T47D (cell line): ENCODE measurements around the gene AMMECR1.
"Not testable (repeated sequence)": the region's sequence is repeated elsewhere in the genome, so short reads cannot be mapped to it uniquely, and the experiment has no call there.

ENCODE experiments used
- DNase-seq, 2 experiments: peaks; one replicate each; pipeline versions ENCODE4 v3.0.0 to v3.0.0-alpha.2; 2011 to 2012; ENCODE audit warnings: low read depth in 1 of 2, low spot score in 1 of 2
- JUND ChIP-seq: IDR thresholded peaks from 2 replicates; pipeline ENCODE4 v1.6.1; 2012; ENCODE audit warnings: low read depth
- in situ Hi-C: cut with HindIII; loops from 2 replicates; pipeline ENCODE4 v1.10.0; 2016; ENCODE audit warnings: low sequenced_read_pairs, low pct_unique_long_range_greater_than_20kb

The AMMECR1 gene

GRCh38 chrX:110159865-110160264 is 158.0 kb downstream of the AMMECR1 start:
- TF ChIP-seq JUND, result no peak
- no peak for DNase-seq
- in situ Hi-C loops, result no loop called here

- TF ChIP-seq JUND, result no peak
- in situ Hi-C loops, result no loop called here
- no peak for DNase-seq
Observed at GRCh38 chrX:110159235-110159634, 158.7 kb downstream of the AMMECR1 start.

- in situ Hi-C loops, result no loop called here
- no peak for DNase-seq
- TF ChIP-seq JUND, result no peak
Observed at GRCh38 chrX:110157444-110157843, 160.4 kb downstream of the AMMECR1 start.

DNA sequence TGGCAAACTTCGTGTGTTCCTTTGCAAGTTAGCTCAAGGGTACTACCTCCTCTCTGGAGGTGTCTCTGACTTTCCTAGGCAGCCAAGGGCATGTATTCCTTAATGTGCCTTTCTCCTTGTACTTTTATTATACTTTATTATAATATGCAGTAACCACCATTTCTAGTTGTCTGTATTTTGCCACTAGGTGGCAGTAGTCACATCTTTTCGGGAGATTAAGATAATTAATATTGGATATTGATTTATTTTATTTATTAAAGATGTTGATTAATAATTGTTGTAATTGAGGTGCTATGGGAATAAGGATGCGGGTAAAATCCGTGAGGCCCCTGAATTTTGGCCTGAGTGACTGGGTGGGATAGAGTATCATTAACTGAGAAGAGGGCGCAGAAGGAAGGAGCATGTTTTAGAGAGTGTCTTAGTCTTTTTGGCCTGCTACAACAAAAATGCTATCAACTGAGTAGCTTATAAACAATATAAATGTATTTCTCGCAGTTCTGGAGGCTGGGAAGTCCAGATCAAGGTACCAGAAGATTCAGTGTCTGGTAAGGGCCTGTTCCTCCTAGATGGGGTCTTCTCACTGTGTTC is 161.6 kb downstream of the AMMECR1 start:
- in situ Hi-C loops, result no loop called here
- TF ChIP-seq JUND, result no peak
- DNase-seq, result no peak

DNA sequence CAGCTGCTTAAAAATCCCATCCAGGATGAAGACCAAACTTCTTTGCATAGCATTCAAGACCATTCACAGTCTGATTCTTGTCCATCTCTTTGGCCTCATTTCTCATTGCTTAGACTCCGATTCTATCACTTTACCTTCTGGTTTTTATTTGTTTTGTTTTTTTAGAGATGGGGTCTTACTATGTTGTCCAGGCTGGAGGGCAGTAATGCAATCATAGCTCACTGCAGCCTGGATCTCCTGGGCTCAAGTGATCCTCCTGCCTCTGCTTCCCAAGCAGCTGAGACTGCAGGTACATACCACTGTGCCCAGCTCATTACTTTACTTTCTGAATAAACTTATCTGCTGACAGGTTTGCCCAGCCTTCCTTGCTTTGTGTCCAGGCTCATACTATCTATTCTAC is 162.1 kb downstream of the AMMECR1 start:
- in situ Hi-C loops, result no loop called here
- TF ChIP-seq JUND, result no peak
- no peak for DNase-seq

GRCh38 chrX:110154328-110154727 is 163.6 kb downstream of the AMMECR1 start:
- in situ Hi-C loops, DNase-seq: not testable (repeated sequence)

DNA sequence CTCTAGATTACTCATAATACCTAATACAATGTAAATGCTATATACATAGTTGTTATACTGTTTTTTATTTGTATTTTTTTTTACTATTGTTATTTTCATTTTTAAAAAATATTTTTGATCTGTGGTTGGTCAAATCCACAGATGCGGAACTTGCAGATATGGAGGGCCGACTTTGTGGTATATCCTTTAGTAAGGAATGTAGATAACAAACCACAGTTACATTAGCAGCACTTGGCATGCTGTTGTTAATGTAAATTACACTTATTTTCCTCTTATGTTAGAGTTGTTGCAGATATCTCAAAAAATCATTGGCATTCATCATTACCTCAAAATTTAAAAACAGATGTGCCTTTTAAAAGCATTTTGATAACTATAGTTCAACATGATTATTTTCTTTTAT is 164.0 kb downstream of the AMMECR1 start:
- TF ChIP-seq JUND, result no peak
- in situ Hi-C loops, result no loop called here
- no peak for DNase-seq

DNA sequence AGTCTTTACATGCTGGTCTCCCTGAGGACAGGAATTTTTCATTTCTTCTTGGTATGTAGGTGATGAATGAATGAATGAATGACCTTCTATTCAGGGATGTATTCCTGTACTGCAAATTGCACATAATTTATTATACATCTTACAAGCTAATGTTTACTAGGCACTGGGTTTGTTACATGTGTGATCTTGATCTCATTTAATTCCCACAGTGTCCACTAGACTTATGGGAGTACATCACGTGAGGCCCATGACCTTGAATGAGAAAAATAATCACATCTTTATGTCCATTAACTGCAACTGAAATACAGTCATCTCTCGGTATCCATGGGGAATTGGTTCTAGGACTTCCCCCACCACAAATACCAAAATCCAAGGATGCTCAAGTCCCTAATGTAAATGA is 164.6 kb downstream of the AMMECR1 start:
- DNase-seq, result no peak
- in situ Hi-C loops, result no loop called here
- no peak for TF ChIP-seq JUND

DNA sequence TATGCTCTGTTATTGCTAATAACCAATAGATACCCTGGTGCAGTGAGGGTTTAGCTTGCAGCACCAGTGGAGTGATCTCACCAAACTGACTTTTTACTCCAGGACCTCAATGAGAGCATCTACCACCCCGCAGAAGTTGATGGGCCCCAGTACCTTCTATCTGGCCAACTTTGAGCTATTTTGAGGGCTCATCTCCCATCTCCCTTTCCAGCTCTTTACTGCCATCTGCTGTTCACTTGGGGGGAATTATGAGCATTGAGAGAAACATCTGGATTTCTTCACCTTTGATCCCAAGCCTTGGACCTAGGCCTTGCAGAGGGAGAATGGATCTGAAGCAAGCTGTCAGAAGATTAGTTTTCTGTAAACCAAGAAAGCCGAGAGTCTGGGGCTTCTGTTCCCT is 171.4 kb downstream of the AMMECR1 start:
- TF ChIP-seq JUND, result no peak
- DNase-seq, result peak in 1 of 2 experiments; percentile 54
- in situ Hi-C loops, result no loop called here

DNA sequence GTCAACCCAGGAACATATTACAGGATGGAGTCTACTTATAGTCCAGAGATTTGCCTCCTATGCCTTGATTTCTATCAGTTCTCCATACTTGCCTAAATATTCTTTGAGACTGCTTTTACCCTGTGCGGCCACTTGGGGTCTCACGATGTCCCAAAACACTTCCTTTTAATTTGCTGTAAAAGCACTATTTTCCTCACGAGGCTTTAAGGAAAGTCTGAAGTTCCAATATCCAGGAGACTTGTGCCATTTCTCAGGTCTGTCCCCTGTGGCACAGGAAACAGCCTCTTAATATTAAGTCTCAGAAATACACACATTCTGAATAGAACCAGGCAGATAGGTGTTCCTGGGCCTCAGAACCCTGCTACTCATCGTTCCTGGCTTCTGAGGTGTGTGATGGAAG is 172.0 kb downstream of the AMMECR1 start:
- in situ Hi-C loops, result no loop called here
- TF ChIP-seq JUND, result no peak

DNA sequence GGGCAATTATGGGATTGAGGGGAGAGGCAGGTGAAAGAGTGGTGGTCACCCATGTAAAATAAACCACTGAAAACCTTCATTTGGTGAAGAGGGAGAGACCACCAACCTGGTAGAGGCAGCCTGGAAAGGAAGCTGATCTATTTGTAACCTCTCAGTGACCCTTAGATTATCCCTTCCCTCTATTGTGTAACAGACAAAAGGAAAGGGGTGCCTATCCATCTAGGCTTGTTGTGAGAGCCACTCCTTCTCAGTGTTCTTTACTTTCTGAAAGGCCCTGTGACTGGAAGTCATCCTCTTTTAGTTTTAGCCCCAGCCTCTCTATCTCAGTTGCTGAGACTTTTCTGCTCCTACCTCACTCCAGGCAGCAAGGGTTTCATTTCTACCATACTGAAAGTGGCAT is 172.6 kb downstream of the AMMECR1 start:
- DNase-seq, result no peak

More for the DNA sequence above, 172.0 kb downstream of the AMMECR1 start:
- DNase-seq, result peak in 1 of 2 experiments; percentile 9

More for the DNA sequence above, 172.6 kb downstream of the AMMECR1 start:
- no peak for TF ChIP-seq JUND
- in situ Hi-C loops, result no loop called here
